GM19463 (cell line): Measurements from ENCODE around the gene TUBB3.
A peak's percentile ranks its signal among the peaks of the same experiment; 100 is the strongest.
"Not testable (repeated sequence)": the region's sequence is repeated elsewhere in the genome, so short reads cannot be mapped to it uniquely, and the experiment has no call there.

Experiments
- ATAC-seq: cut with Tn5 transposase; IDR thresholded peaks from one replicate; pipeline ENCODE4 v1.9.1; 2021; ENCODE audit warnings: mild to moderate bottlenecking, moderate library complexity; ENCODE audit not compliant: unreplicated experiment

The TUBB3 gene

DNA sequence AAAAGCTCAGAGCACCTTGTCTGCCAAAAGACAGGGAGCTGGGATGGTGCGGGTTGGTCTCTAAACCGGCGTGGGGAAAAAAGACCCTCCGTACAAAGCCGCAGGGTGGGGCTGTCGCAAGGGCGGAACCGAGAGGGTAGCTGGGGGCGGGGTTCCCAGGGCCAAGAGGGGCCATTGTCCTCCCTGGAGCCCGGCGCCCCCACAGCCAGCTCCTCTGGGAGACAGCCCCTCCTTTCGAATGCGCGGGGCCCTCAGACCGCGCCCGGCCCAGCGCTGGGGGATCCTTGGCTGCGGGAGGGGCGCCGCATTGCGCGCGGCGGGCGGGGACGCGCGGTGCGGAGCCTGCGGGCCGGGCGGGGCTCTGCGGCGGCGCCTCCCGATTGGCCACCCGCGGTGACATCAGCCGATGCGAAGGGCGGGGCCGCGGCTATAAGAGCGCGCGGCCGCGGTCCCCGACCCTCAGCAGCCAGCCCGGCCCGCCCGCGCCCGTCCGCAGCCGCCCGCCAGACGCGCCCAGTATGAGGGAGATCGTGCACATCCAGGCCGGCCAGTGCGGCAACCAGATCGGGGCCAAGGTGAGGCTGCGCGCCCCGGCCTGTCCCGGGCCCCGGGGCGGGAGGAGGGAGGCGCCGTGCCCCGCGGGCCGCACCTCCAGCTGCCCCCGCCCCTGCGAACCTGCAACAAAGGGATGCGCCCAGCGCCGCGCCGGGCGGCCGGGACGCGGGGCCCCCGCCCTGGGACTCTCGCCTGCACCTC is at the start of gene TUBB3:
Gene TUBB3 (plus strand): TSS at position 459 of the 756 bp plus-strand sequence. CDS start 60 bp downstream, at position 519.
- no peak for ATAC-seq

DNA sequence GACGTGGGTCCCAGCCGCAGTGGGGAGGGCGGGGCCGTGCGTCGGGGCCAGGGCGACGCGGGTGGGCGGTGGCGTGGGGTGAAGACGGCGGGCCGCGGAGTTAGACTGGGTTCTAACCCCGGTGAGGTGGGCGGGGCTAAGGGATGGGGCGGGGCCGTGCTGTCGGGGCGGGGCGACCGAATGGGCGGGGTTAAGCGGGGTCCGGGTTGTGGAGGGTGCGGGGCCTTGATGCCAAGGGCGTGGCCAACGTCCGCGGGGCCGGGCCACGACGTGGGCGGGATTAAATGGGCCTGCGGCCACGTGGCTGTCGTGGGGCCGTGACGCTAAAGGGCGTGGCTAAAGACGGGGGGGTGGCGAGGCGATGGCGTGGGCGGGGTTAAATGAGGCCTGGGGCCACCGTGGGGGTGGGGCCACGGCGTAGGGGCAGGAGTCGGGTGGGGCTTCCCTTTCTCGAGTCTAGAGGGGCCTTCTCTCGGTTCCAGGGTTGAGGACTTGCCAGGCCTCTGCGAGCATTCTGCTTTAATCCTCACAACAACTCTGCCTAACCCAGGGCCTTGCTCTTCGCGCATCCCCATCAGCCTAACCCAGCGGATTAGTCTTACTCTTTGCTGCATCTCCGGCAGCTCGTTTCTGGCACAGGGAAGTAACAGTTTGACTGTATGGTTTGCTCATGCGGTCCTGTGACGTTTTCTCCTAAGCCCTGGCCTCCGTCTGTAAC is 49.0 kb upstream of the TUBB3 start:
- peak; percentile 63 for ATAC-seq

DNA sequence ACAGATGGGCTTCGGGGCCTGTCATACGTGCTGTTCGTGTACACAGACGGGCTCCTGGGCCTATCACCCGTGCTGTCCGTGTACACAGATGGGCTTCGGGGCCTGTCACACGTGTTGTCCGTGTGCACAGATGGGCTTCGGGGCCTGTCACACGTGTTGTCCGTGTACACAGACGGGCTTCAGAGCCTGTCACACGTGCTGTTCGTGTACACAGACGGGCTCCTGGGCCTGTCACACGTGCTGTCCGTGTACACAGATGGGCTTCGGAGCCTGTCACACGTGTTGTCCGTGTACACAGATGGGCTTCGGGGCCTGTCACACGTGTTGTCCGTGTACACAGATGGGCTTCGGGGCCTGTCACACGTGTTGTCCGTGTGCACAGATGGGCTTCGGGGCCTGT is 44.0 kb upstream of the TUBB3 start:
- ATAC-seq: not testable (repeated sequence)

DNA sequence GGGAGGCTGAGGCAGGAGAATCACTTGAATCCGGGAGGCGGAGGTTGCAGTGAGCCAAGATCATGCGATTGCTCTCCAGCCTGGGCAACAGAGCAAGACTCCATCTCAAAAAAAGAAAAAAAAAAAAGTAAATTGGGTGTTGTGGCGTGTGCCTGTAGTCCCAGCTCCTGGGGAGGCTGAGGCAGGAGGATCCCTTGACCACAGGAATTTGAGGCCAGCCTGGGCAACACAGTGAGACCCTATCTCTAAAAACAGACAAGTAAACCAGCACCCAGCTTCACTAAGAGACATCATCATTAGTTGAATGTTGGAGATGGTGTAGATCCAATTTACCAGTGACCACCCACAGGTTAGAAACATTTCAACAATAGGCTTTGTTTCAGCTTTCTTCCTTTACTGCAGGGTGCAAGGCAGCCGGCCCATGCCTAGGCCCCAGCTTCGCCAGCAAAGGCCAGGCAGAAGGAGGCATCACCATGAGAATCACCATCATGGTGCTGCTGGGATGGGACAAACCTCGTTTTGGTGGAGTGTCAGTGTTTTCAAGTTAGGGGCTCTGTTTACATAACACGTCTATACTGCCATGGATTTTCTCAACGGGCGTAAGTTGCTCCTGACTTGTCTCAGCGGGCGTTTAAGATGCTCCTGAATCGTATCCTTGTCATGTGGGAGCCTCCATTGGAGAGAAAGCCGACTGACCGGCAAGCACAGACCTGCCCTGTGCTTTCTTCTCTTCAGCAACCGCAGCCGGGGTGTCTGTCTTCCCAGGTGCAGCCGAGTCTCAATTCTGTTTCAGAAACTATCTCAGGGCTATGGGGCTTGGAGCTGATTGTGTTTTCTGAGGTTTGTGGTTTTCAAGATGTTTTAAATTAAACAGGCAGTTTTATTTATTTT is 42.4 kb upstream of the TUBB3 start:
- no peak for ATAC-seq

DNA sequence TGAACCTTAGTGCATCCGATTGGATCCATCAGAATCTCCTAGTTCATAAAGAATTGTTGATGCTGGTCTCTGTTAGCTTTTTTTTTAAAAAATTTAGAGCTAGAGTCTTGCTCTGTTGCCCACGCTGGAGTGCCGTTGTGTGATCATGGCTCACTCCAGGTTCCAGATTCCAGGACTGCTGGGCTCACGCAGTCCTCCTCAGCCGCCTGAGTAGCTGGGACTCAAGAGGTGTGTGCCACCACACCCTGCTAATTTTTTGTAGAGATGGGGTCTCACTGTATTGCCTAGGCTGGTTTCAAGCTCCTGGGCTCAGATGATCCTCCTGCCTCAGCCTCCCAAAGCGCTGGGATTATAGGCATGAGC is 41.8 kb upstream of the TUBB3 start:
- ATAC-seq: no peak

DNA sequence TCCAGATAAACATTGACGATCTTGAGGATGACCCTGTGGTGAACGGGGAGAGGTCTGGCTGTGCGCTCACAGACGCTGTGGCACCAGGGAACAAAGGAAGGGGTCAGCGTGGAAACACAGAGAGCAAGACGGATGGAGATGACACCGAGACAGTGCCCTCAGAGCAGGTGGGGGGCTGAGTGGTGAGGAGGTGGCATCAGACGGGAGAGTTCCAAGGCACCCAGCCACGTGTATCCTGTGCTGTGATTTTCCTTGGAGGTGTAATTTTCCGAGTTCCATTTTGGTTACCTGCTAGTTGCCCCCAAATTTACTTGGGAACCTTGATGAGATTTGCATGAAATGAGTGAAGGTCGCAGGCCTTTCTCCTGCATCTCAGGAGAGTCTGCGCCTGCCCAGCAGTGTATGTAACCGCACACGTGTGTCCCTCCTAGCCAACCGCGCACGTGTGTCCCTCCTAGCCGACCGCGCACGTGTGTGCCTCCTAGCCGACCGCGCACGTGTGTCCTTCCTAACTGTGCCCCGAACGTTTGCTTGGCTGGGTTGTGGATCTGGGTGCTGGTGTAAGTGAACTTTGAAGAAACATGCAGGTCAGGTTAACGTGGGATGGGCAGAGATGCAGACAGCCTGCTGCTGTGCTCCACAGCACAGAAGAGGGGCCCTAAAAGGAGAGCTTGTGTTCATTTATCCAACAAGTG is 39.6 kb upstream of the TUBB3 start:
- no peak for ATAC-seq

DNA sequence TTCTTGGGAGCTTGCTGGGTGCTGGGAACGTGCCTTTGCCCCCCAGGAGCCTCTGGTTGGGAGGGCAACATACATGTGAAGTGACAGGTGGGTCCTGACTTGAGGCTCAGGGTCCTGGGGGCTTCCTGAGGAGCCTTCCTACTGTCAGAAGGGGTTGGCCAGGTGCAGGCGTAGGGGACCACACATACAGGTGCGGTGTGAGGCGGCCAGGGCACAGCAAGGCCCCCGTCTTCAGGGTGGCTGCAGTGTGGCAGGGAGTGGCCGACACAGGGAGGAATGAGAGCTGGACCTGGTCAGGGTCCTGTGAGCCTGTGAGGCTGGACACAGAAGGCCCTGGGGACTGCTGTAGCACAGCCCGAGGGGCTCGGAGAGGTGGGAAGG is 39.1 kb upstream of the TUBB3 start:
- no peak for ATAC-seq

DNA sequence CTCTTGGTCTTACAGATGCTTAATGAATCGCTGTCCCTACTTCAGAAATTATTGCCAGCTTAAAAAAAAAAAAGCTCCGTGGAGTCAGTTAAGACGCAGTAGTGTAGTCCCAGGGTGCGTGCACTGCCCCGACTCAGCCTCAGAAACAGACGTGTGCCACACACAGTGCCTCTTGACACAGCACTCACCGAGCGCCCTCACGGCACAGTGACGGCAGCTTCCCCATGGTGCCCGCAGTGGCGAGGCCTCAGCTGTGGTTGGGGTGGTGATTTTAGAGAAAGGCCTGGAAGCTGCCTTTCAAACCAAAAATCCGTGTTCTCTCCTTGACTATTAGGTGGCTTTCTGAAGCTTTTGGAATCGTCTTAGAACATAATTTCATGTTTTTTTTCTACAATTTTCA is 35.9 kb upstream of the TUBB3 start:
- ATAC-seq: no peak

DNA sequence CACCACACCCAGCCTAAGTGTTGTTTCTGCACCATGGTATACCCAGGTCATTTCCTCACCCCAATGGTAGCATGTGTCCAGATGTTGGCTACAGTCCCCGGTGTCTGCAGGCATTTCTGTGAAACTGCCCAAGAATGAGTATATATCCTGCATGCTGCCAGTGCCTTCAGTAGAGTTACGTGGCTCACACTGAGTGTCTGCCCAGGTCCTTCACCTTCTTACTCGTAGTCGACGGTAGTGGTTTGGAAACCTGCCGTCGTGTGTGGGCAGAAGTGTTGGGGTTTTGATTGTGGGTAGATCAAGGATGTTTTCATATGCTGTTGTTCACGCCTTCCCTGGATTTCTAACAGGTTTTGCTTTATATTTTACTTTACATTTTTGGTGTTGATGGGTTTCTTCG is 32.9 kb upstream of the TUBB3 start:
- no peak for ATAC-seq

DNA sequence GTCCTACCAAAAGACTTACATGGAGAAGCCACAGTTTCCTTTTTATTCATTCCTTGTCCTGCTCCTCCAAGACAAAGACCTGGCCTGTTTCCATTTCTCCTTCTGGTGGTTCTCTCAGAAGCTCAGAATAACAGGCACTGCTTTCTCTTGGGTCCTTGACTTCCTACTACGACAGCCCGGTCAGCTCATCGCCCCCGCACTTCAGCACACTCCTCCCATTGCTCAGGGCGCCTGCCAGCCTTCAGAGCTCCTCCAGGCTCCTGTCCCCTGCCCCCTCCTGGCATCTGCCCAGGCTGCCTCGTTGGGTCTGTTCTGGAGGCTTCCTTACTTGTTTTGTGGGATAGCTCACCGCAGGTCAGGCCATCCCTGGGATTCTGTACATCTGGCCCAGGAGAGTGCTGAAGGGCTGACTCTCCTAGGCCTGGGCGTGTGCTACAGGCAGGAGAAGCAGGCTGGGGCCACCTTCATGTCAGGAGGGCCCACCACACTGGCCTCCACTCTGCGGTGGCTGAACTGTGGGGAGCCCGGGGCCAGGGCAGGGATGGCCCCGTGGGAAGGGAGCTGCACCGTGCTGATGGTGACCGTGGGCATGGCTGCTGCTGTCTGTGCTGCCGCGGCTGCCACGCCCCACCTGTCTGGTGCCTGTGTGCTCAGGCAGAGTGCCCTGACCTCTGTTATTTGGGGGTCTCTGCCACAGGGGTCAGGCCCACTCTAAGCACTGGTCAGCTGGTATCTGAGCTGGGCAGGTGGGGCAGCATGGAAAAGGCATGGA is 32.1 kb upstream of the TUBB3 start:
- ATAC-seq: no peak

DNA sequence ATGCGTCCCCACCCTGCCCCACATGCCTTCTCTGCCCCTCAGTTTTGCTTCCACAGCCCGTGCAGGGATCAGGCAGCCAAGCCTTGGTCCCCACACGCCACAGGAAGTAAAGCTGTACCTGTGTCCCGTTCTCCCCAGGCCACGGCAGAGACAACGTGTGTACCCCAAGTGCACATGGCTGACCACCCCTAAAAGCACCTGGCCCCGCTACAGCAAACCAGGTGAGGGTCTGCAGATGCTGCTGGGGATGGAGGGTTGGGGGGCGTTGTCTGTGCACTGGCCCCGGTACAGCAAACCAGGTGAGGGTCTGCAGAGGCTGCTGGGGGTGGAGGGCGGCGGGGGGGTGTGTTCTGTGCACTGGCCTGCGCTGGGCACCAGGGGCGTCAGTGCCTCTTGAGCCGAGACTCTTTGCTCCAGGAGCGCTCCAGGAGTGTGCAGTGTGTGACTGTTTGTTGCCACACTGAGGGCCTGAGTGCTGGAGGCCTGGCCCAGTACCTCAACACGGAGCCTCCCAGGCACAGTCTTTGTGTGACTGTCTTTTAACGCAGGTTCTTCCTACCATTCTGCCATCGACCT is 31.0 kb upstream of the TUBB3 start:
- no peak for ATAC-seq

DNA sequence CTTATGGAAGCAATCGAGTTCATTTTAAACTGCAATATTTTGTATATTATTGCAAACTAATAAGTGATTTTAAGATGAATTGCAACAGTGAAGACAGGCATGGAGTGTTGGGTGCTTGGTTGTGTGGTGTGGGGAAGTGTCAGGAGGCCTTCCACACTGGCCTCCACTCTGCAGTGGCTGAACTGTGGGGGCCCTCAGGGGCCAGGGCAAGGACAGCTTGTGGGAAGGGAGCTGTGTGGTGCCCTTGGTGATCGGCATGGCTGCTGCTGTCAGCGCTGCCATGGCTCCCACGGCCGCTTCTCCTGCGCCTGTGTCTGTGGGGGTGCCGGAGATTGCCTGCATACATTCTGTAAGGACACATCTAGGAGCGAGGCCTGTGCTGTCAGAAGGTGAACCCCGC is 30.5 kb upstream of the TUBB3 start:
- ATAC-seq: no peak

DNA sequence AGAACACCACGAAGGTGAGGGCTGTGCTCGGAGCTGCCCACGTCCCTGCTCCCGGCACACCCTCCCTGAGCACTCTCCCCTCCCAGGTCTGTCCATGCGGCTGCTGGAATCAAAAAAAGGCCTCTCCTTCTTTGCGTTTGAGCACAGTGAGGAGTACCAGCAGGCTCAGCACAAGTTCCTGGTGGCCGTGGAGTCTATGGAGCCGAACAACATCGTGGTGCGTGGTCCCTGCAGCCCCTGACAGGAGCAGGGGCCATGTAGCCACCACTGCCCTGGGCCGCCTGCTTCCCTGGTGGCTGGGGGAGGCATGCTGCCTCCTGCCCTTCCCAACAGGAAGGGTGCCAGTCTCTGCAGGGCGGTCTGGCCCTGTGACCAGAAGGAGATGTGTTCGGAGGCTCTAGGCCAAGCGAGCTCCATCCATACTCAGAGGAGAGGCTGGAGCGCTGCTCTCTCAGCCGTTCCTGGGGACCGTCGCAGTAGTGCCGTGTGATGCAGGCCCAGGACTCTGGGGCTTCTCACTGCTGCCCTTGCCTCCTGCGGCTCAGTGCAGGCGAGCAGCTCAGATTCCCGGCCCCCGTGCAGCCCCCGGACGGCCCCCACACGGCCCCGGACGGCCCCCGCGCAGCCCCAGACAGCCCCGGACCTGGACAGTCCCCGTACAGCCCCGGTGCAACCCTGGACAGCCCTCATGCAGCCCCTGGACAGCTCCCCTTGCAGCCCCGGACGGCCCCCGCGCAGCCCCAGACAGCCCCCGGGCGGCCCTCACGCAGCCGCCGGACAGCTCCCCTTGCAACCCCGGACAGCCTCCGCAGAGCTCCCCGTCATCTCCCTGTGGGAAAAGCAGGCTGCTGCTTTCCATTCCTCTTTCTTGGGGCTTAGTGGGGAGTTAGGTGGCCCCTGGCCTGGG is 29.2 kb upstream of the TUBB3 start:
- no peak for ATAC-seq

DNA sequence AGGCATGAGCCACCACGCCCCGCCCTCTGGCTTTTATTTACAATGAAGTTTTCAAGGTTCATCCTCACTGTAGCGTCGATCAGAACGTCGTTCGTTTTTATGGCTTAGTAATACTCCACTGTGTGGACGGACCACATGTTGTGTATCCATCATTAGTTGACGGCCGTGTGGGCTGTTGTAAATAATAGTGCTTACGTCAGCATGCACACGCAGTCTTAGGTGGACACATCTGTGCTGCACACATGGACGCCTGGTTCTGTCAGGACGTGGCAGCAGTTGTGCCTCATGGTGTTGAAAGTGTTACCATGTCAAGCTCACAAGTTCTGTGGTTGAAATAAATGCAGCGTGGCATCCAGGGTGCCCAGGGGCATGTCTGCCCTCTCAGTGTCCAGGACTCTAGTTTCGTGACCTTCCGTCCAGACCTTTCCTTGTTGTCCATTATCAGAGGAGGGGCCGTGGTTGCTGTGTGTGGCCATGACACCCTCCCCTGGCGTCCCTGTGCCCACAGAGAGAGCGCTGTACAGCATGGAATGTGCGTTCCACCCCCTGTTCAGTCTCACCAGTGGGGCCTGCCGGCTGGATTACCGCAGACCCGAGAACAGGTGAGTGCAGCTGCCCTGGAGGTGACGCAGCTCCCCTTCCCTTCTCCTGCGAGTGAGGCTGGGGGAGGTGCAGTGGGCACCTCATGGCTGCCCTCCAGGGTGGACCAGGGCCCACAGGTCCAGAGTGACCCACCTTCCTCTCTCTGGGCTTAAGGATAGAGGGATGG is 27.5 kb upstream of the TUBB3 start:
- ATAC-seq: no peak

DNA sequence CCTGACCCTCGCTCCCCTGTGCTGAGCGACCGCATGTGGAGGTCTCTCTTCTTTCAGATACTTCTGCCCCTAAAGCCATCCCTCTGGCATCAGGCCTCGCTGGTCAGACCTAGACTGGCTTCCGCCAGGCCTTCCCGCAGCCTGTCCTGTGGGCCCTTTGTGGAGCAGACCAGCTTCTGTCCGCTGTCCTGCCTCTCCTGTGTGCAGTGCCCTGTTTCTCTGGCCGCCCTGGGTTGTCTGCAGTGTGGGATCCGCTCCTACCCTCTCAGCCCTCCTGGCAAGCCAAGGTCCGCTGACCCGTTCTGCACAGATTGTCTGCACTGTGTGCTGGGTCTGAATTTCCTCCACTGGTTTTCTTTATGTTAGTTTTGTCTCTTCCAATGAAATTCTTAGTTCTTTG is 25.9 kb upstream of the TUBB3 start:
- no peak for ATAC-seq

DNA sequence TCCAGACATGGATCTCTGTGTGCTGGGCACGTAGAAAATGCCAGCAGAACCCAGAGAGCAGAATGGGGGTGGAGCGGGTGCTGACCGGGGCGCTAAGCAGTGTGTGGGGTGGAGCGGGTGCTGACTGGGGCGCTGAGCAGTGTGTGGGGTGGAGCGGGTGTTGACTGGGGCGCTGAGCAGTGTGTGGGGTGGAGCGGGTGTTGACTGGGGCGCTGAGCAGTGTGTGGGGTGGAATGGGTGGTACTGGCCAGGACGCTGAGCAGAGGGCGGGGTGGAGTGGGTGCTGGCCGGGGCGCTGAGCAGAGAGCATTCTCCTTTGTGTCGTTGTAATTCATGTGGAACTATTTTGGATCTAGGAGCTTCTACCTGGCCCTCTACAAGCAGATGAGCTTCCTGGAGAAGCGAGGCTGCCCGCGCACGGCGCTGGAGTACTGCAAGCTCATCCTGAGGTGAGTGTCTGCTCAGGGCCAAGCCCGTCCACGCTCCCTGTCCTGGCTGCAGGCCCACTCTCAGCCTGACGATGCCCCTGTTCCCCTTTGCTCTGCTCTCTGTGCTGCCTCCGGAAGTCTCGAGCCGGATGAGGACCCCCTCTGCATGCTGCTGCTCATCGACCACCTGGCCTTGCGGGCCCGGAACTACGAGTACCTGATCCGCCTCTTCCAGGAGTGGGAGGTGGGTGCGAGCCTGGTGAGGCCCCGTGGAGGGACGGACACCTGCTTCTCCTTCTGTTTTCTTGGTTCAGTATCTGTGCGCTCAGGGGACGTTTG is 24.8 kb upstream of the TUBB3 start:
- ATAC-seq: no peak

DNA sequence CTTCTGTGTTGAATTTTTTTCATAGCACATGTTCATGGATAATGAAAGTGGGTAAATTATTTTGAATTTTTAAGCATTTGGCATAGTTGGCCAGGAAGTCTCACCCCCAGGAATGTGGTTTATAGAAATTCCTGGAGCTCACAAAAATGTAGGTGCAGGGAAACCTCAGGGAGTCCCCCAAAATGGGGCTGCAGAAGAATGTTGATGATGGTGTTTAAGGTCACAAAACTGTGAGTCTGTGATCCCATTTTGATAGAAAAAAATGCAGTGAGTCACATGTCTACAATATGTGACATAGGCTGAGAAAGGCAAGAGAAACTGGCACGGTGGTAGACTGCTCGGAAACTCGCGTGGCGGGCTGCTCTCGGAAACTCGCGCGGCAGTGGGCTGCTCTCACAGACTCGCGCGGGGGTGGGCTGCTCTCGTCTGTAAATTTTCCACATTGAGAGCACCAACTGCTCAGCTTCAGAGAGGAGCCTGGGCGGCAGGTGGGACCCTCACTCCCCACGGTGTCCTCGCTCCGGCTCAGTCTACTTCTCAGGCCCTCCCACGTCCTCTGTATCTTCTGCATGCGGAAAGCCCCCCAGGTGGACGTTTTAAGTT is 23.2 kb upstream of the TUBB3 start:
- ATAC-seq: no peak
